Neural cell (in vitro differentiated cells): ENCODE data around the gene UNC5CL. TPM values are rescaled to one million over a fixed set of nuclear protein-coding genes. Genes with fewer than 3 reads are reported as not detected.

Experiments used
- H2AFZ ChIP-seq: fragments of 200-600, 300-800 bp; sonication (generic), shearing (Covaris generic); 2 replicates; pipeline ENCODE4 v1.6.0; 2014; ENCODE audit warnings: low read depth, mild to moderate bottlenecking, antibody characterized with exemption, low read length, moderate library complexity
- H3F3A ChIP-seq: fragments of 200-600 bp; shearing (Covaris generic); 2 replicates; pipeline ENCODE4 v1.6.1; 2016; ENCODE audit warnings: mild to moderate bottlenecking, moderate library complexity, mixed read lengths, antibody characterized with exemption, low read length; ENCODE audit not compliant: insufficient read depth, poor library complexity, severe bottlenecking
- H3K27ac ChIP-seq: fragments of 200-600, 300-800 bp; sonication (generic), shearing (Covaris generic); 2 replicates; pipeline ENCODE4 v1.5.1; 2014; ENCODE audit warnings: mild to moderate bottlenecking, low read length, moderate library complexity
- H3K27me3 ChIP-seq: fragments of 300-800, 200-600 bp; sonication (generic), shearing (Covaris generic); 2 replicates; pipeline ENCODE4 v1.6.0; 2014; ENCODE audit warnings: mild to moderate bottlenecking, low read depth, low read length, moderate library complexity; ENCODE audit not compliant: insufficient read depth
- H3K36me3 ChIP-seq: fragments of 300-800, 200-600 bp; sonication (generic), shearing (Covaris generic); 2 replicates; pipeline ENCODE4 v1.5.1; 2014; ENCODE audit warnings: mild to moderate bottlenecking, antibody characterized with exemption, low read length, moderate library complexity; ENCODE audit not compliant: insufficient read depth
- H3K4me2 ChIP-seq: fragments of 300-800, 200-600 bp; sonication (generic), shearing (Covaris generic); 2 replicates; pipeline ENCODE4 v1.6.0; 2014; ENCODE audit warnings: mild to moderate bottlenecking, low read length
- H3K4me3 ChIP-seq: fragments of 300-800, 200-600 bp; sonication (generic), shearing (Covaris generic); 2 replicates; pipeline ENCODE4 v1.5.1; 2014; ENCODE audit warnings: mild to moderate bottlenecking, low read length, moderate library complexity
- H3K79me2 ChIP-seq: fragments of 200-600 bp; shearing (Covaris generic); replicated peaks from 2 replicates; pipeline ENCODE4 v1.6.0; 2014; ENCODE audit warnings: mild to moderate bottlenecking, low read length, moderate library complexity; ENCODE audit not compliant: insufficient read depth
- H3K9ac ChIP-seq: fragments of 300-800, 200-600 bp; sonication (generic), shearing (Covaris generic); 2 replicates; pipeline ENCODE4 v1.6.1; 2016; ENCODE audit warnings: mild to moderate bottlenecking, low read length, mixed read lengths
- H3K9me2 ChIP-seq: fragments of 200-600 bp; shearing (Covaris generic); 2 replicates; pipeline ENCODE4 v1.6.1; 2016; ENCODE audit warnings: mild to moderate bottlenecking, low read length, mixed read lengths; ENCODE audit not compliant: insufficient read depth
- H3K9me3 ChIP-seq: fragments of 200-600, 300-800 bp; sonication (generic), shearing (Covaris generic); 2 replicates; pipeline ENCODE4 v1.6.1; 2016; ENCODE audit warnings: mild to moderate bottlenecking, mixed run types, low read length, moderate library complexity, mixed read lengths
- H4K20me1 ChIP-seq: fragments of 200-600 bp; shearing (Covaris generic); 2 replicates; pipeline ENCODE4 v1.6.1; 2016; ENCODE audit warnings: mild to moderate bottlenecking, mixed run types; ENCODE audit not compliant: insufficient read depth
- EP300 ChIP-seq: fragments of 450-650 bp; conservative IDR thresholded peaks from 2 replicates; pipeline ENCODE4 v1.6.1; 2014; ENCODE audit warnings: antibody characterized with exemption, mild to moderate bottlenecking, moderate library complexity; ENCODE audit not compliant: poor library complexity, severe bottlenecking
- EZH2 ChIP-seq: fragments of 200-600, 300-800 bp; shearing (Covaris generic), sonication (generic); IDR thresholded peaks from 2 replicates; pipeline ENCODE4 v1.6.1; 2014; ENCODE audit warnings: antibody characterized with exemption, low read length, borderline replicate concordance, mild to moderate bottlenecking; ENCODE audit not compliant: insufficient read depth, poor library complexity, severe bottlenecking
- MXI1 ChIP-seq: fragments of 450-650 bp; conservative IDR thresholded peaks from 2 replicates; pipeline ENCODE4 v1.6.1; 2014; ENCODE audit warnings: antibody characterized with exemption, mild to moderate bottlenecking; ENCODE audit not compliant: poor library complexity, severe bottlenecking
- POLR2AphosphoS5 ChIP-seq: IDR thresholded peaks from 2 replicates; pipeline ENCODE4 v1.6.1; 2012
- RAD21 ChIP-seq: fragments of 450-650 bp; conservative IDR thresholded peaks from 2 replicates; pipeline ENCODE4 v1.6.1; 2014; ENCODE audit warnings: antibody characterized with exemption, mild to moderate bottlenecking, moderate library complexity
- SMC3 ChIP-seq: fragments of 450-650 bp; conservative IDR thresholded peaks from 2 replicates; pipeline ENCODE4 v1.6.1; 2014; ENCODE audit warnings: antibody characterized with exemption, mild to moderate bottlenecking, moderate library complexity; ENCODE audit not compliant: poor library complexity
- TAF1 ChIP-seq: IDR thresholded peaks from 2 replicates; pipeline ENCODE4 v1.6.1; 2012; ENCODE audit warnings: low read depth
- polyA plus RNA-seq: library from polyadenylated mRNA; depleted of rRNA; stranded (reverse); fragments of >200 nt; gene quantifications from 2 replicates; pipeline ENCODE4 v1.2.3, GENCODE V29; 2014
- TF ChIP-seq, protein P1 (sequence below): fragments of 450-650 bp; IDR thresholded peaks from 2 replicates; pipeline ENCODE4 v1.5.1; 2014; ENCODE audit warnings: antibody characterized with exemption, mild to moderate bottlenecking, moderate library complexity; ENCODE audit not compliant: poor library complexity, severe bottlenecking
- TF ChIP-seq, protein P2 (sequence below): IDR thresholded peaks from 2 replicates; pipeline ENCODE4 v1.6.1; 2012; ENCODE audit warnings: borderline replicate concordance

UNC5CL gene
- polyA plus RNA-seq, 1 donor from 2014 or later: 1.0 TPM

DNA sequence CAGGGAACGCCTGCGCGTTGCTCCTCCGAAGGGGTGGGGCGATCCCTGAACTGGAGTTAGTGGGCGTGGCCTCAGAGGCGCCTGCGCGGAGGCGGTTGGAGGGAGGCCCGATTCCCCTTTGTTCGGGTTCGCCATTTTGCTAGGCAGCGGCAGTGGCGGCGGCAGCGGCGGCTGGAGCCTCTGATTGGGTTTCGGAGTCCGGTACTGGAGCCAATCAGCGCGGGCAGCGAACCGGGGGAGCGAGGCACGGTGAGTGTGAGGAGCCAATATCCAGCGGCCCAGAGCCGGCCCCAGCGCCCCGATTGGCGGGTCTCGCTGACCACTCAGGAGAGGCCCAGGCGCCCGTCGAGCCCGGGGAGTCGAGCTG is 33.8 kb upstream of the UNC5CL start, which contains the start of gene NFYA:
NFYA (plus strand) TSS at position 139 of the 367 bp plus-strand sequence. CDS start 6,116 bp downstream, outside the sequence.
- TF ChIP-seq POLR2AphosphoS5: peak; percentile 63
- TF ChIP-seq, protein P1, sequence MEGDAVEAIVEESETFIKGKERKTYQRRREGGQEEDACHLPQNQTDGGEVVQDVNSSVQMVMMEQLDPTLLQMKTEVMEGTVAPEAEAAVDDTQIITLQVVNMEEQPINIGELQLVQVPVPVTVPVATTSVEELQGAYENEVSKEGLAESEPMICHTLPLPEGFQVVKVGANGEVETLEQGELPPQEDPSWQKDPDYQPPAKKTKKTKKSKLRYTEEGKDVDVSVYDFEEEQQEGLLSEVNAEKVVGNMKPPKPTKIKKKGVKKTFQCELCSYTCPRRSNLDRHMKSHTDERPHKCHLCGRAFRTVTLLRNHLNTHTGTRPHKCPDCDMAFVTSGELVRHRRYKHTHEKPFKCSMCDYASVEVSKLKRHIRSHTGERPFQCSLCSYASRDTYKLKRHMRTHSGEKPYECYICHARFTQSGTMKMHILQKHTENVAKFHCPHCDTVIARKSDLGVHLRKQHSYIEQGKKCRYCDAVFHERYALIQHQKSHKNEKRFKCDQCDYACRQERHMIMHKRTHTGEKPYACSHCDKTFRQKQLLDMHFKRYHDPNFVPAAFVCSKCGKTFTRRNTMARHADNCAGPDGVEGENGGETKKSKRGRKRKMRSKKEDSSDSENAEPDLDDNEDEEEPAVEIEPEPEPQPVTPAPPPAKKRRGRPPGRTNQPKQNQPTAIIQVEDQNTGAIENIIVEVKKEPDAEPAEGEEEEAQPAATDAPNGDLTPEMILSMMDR: no peak
- peaks cover 4% of the 10 kb centered on the region for H3F3A ChIP-seq
- H3K4me3 ChIP-seq: peak within 1 kb of the TSS; percentile 89
- peaks cover 40% of the 10 kb centered on the region for H3K79me2 ChIP-seq
- peak within 1 kb of the TSS; percentile 98 for H3K9ac ChIP-seq
- no peaks in the 10 kb centered on the region for H4K20me1 ChIP-seq
- no peaks in the 10 kb centered on the region for H3K36me3 ChIP-seq
- H3K27me3 ChIP-seq: no peaks in the 10 kb centered on the region
- H3K4me2 ChIP-seq: peak within 1 kb of the TSS; percentile 92
- H3K9me3 ChIP-seq: no peaks in the 10 kb centered on the region
- peak within 1 kb of the TSS; percentile 73 for H2AFZ ChIP-seq
- no peaks in the 10 kb centered on the region for H3K9me2 ChIP-seq
- H3K27ac ChIP-seq: peak within 1 kb of the TSS; percentile 95

DNA sequence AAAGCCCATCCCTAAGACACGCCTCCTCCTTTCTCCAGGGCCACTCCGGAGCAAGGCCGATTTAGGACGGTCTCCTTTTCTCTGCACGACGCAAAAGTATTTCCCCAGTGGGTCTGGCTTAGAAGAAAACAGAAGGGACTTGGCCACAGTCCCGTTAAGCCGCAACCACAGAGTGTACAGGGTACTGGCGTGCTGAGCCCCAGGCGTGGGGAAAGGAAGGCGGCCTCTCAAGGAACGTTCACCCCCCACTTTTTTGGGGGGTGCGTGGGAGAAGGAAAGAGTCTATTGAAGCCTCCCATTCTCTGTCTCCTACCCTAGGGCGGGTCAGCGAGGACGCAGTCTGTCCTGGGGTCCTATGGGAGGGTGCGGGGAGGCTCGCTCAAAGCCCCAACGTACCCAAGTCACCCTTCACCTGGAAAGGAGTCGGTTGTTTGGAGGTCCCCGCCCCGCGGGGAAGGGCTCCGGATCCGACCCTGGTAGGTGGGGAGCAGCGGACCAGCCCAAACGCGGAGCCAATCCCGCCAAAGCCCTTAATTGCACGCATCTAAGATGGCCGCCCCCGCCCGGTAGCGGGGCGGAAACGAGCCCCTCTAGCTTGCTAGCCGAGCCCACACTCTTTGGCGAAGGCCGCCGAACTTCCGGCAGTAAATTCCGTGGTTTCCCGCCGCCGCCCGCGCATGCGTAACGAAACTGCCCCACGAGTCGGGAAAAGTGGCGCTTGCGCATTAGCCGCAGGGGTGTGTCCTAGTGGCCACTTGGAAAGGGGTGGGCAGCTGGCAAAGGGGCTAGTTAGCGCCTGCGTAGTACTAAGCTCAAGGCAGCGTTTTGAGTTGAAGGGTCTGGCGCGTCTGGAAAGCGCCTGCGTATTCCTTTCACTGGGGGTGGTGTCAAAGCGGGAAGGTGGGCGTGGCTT is 33.2 kb upstream of the UNC5CL start, which contains the start of gene OARD1:
OARD1 (minus strand) TSS at position 434 of the 913 bp plus-strand sequence. CDS start 722 bp downstream, outside the sequence.
- H3K27ac ChIP-seq: peak within 1 kb of the TSS; percentile 95
- peaks cover 4% of the 10 kb centered on the region for H3F3A ChIP-seq
- H3K9me3 ChIP-seq: no peaks in the 10 kb centered on the region
- H4K20me1 ChIP-seq: no peaks in the 10 kb centered on the region
- H3K9me2 ChIP-seq: no peaks in the 10 kb centered on the region
- H3K27me3 ChIP-seq: no peaks in the 10 kb centered on the region
- TF ChIP-seq, protein P1: peak; percentile 60
- TF ChIP-seq TAF1 (no peak), MXI1 (peak; percentile 81), EZH2 (no peak), EP300 (peak; percentile 31), POLR2AphosphoS5 (peak; percentile 58), SMC3 (peak; percentile 62), RAD21 (peak; percentile 57)
- TF ChIP-seq, protein P2, sequence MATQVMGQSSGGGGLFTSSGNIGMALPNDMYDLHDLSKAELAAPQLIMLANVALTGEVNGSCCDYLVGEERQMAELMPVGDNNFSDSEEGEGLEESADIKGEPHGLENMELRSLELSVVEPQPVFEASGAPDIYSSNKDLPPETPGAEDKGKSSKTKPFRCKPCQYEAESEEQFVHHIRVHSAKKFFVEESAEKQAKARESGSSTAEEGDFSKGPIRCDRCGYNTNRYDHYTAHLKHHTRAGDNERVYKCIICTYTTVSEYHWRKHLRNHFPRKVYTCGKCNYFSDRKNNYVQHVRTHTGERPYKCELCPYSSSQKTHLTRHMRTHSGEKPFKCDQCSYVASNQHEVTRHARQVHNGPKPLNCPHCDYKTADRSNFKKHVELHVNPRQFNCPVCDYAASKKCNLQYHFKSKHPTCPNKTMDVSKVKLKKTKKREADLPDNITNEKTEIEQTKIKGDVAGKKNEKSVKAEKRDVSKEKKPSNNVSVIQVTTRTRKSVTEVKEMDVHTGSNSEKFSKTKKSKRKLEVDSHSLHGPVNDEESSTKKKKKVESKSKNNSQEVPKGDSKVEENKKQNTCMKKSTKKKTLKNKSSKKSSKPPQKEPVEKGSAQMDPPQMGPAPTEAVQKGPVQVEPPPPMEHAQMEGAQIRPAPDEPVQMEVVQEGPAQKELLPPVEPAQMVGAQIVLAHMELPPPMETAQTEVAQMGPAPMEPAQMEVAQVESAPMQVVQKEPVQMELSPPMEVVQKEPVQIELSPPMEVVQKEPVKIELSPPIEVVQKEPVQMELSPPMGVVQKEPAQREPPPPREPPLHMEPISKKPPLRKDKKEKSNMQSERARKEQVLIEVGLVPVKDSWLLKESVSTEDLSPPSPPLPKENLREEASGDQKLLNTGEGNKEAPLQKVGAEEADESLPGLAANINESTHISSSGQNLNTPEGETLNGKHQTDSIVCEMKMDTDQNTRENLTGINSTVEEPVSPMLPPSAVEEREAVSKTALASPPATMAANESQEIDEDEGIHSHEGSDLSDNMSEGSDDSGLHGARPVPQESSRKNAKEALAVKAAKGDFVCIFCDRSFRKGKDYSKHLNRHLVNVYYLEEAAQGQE: peak; percentile 52
- peak within 1 kb of the TSS; percentile 89 for H3K4me3 ChIP-seq
- peak within 1 kb of the TSS; percentile 98 for H3K9ac ChIP-seq
- no peaks in the 10 kb centered on the region for H3K36me3 ChIP-seq
- H2AFZ ChIP-seq: peak within 1 kb of the TSS; percentile 73
- peaks cover 33% of the 10 kb centered on the region for H3K79me2 ChIP-seq
- H3K4me2 ChIP-seq: peak within 1 kb of the TSS; percentile 50
